Measurements from ENCODE around the gene NXF1.
A peak's percentile ranks its signal among the peaks of the same experiment; 100 is the strongest.
"Not testable (repeated sequence)": the region's sequence is repeated elsewhere in the genome, so short reads cannot be mapped to it uniquely, and the experiment has no call there.

Gene NXF1

DNA sequence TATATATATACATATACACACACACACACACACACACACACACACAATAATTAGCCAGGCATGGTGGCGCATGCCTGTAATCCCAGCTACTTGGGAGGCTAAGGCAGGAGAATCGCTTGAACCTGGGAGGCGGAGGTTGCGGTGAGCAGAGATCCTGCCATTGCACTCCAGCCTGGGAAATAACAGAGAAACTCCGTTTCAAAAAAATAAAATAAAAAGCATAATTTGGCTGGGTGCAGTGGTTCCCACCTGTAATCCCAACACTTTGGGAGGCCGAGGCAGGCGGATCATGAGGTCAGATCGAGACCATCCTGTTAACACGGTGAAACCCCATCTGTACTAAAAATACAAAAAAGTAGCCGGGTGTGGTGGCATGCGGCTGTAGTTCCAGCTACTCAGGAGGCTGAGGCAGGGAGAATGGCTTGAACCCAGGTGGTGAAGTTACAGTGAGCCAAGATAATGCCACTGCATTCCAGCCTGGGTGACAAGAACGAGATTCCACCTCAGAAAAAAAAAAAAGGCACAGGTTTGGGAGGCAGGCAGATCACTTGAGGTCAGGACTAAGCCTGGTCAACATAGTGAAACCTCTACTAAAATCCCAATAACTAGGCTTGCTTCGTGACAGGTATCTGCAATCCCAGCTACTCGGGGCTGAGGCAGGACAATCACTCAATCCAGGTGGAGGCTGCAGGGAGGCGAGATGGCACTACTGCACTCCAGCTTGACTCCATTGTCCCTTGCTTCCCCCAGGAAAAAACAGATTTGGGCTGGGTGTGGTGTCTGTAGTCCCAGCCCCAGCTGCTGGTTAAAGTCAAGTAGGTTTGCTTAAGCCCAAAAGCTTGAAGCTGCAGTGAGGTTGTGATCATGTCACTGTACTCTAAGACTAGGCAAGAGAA is 45.9 kb upstream of the NXF1 start:
- Histone ChIP-seq H3K4me3 (ENCODE audit: low read depth, low read length) (no peak overlapping the region), H3K27ac (no peak overlapping the region), H3K27me3 (replicated peaks) (no peaks in the 10 kb centered on the region), H3K36me3 (replicated peaks) (peaks cover 38% of the 10 kb centered on the region)
- DNase-seq: no peak
- TF ChIP-seq CTCF (IDR thresholded peaks at IDR 0.05; ENCODE audit: low read depth, low read length, missing control alignments): no peak
- in situ Hi-C loops (cut with HindIII; ENCODE audit: low pct_ligation_motif_present, low sequenced_read_pairs): no loop called here

- no peak overlapping the region for H3K27ac ChIP-seq
- no peaks in the 10 kb centered on the region for H3K27me3 ChIP-seq (replicated peaks)
- no peak for DNase-seq
- no peak overlapping the region for H3K4me3 ChIP-seq (ENCODE audit: low read depth, low read length)
- in situ Hi-C loops (cut with HindIII; ENCODE audit: low pct_ligation_motif_present, low sequenced_read_pairs): no loop called here
- TF ChIP-seq CTCF (IDR thresholded peaks at IDR 0.05; ENCODE audit: low read depth, low read length, missing control alignments): no peak
- H3K36me3 ChIP-seq (replicated peaks): peaks cover 14% of the 10 kb centered on the region
Observed at GRCh38 chr11:62847767-62848314, 42.6 kb upstream of the NXF1 start.

DNA sequence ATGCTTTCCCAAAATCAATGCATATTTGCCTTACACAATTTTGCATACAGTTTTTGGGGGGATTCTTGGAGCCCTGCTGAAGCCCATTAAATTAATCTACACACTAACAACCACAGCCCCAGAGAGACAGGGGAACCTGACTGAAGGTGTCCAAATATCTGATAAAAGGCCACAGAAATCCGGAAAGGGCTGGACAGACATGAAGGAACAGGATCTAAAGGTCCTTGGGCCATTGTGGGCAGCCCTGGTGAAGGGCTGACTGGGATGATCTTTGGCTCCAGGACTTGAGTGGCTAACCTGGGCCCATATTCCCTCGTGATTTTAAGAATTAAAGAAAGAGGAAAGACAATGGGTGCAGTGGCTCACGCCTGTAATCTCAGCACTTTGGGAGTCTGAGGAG is 40.9 kb upstream of the NXF1 start:
- Histone ChIP-seq H3K4me3 (ENCODE audit: low read depth, low read length) (no peak overlapping the region), H3K27me3 (replicated peaks) (no peaks in the 10 kb centered on the region), H3K27ac (no peak overlapping the region), H3K36me3 (replicated peaks) (no peaks in the 10 kb centered on the region)
- TF ChIP-seq CTCF (IDR thresholded peaks at IDR 0.05; ENCODE audit: low read depth, low read length, missing control alignments): no peak
- in situ Hi-C loops (cut with HindIII; ENCODE audit: low pct_ligation_motif_present, low sequenced_read_pairs): no loop called here
- no peak for DNase-seq

GRCh38 chr11:62844154-62844553 is 38.9 kb upstream of the NXF1 start:
- no peaks in the 10 kb centered on the region for H3K27me3 ChIP-seq (replicated peaks)

DNA sequence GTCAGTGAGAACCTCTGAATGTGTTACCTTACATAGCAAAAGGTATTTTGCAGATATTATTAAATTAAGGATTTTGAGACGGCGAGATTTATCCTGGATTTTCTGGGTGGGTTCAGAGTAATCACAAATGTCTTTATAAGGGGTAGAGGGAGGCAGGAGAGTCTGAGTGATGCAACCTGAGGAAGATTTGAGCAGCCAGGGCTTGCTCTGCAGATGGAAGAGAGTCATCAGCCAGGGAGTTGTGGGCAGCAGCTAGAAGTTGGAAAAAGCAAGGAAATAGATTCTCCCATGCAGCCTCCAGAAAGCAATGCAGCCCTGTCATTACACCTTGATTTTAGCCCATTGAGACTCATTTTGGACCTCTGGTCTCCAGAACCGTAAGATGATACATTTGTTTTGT is 38.2 kb upstream of the NXF1 start:
- H3K27me3 ChIP-seq (replicated peaks): no peaks in the 10 kb centered on the region
- no peak for TF ChIP-seq CTCF (IDR thresholded peaks at IDR 0.05; ENCODE audit: low read depth, low read length, missing control alignments)
- no peak overlapping the region for H3K4me3 ChIP-seq (ENCODE audit: low read depth, low read length)
- H3K36me3 ChIP-seq (replicated peaks): no peaks in the 10 kb centered on the region
- in situ Hi-C loops (cut with HindIII; ENCODE audit: low pct_ligation_motif_present, low sequenced_read_pairs): no loop called here
- DNase-seq: no peak
- no peak overlapping the region for H3K27ac ChIP-seq

More at GRCh38 chr11:62844154-62844553, 38.9 kb upstream of the NXF1 start:
- no peak for DNase-seq
- no peaks in the 10 kb centered on the region for H3K36me3 ChIP-seq (replicated peaks)
- in situ Hi-C loops (cut with HindIII; ENCODE audit: low pct_ligation_motif_present, low sequenced_read_pairs): no loop called here
- no peak overlapping the region for H3K27ac ChIP-seq
- no peak for TF ChIP-seq CTCF (IDR thresholded peaks at IDR 0.05; ENCODE audit: low read depth, low read length, missing control alignments)
- H3K4me3 ChIP-seq (ENCODE audit: low read depth, low read length): no peak overlapping the region

DNA sequence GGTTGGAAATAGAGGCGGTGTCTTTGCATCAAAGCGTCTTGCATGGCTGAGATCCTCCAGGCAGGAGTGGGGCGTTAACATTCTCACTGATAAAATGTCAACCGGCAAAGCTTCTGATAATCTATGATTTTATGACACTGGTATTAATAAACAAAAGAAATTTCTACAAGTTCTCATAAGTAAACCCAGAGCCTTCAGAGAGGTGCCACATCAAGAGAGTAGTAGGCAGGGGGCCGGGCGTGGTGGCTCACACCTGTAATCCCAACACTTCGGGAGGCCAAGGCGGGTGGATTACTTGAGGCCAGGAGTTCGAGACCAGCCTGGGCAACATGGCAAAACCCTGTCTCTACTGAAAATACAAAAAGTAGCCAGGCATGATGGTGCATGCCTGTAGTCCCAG is 37.7 kb upstream of the NXF1 start:
- H3K27me3 ChIP-seq (replicated peaks); DNase-seq; in situ Hi-C loops (cut with HindIII; ENCODE audit: low pct_ligation_motif_present, low sequenced_read_pairs); H3K36me3 ChIP-seq (replicated peaks); H3K4me3 ChIP-seq (ENCODE audit: low read depth, low read length): not testable (repeated sequence)
- H3K27ac ChIP-seq: peak overlapping the region; percentile 100
